BE2C (cell line): ENCODE data around the gene PGLYRP2.

Experiments
- DNase-seq: peaks from one replicate; pipeline ENCODE4 v3.0.0-alpha.2; 2020
- H3K27me3 ChIP-seq: fragments of 250-450 bp; sonication (Bioruptor Pico); 2 replicates; pipeline ENCODE4 v1.5.1; 2020; ENCODE audit warnings: mild to moderate bottlenecking
- H3K36me3 ChIP-seq: fragments of 250-450 bp; sonication (Bioruptor Pico); 2 replicates; pipeline ENCODE4 v1.5.1; 2020; ENCODE audit warnings: mild to moderate bottlenecking
- H3K4me1 ChIP-seq: fragments of 250-450 bp; sonication (Bioruptor Pico); 2 replicates; pipeline ENCODE4 v1.5.1; 2020
- H3K4me3 ChIP-seq: 2 replicates; pipeline ENCODE4 v1.5.1; 2011; ENCODE audit warnings: low read depth, low read length
- H3K9me3 ChIP-seq: fragments of 250-450 bp; sonication (Bioruptor Pico); 2 replicates; pipeline ENCODE4 v1.5.1; 2020
- TF ChIP-seq, protein P1 (sequence below): IDR thresholded peaks from 2 replicates; pipeline ENCODE4 v1.5.1; 2012; ENCODE audit warnings: mild to moderate bottlenecking, low read depth, low read length

Gene PGLYRP2

GRCh38 chr19:15453091-15453578 lies 26.2 kb downstream of the PGLYRP2 start:
- Histone ChIP-seq H3K4me1 (peaks cover 8% of the 10 kb centered on the region), H3K4me3 (peak overlapping the region; percentile 38), H3K9me3 (no peaks in the 10 kb centered on the region)

DNA sequence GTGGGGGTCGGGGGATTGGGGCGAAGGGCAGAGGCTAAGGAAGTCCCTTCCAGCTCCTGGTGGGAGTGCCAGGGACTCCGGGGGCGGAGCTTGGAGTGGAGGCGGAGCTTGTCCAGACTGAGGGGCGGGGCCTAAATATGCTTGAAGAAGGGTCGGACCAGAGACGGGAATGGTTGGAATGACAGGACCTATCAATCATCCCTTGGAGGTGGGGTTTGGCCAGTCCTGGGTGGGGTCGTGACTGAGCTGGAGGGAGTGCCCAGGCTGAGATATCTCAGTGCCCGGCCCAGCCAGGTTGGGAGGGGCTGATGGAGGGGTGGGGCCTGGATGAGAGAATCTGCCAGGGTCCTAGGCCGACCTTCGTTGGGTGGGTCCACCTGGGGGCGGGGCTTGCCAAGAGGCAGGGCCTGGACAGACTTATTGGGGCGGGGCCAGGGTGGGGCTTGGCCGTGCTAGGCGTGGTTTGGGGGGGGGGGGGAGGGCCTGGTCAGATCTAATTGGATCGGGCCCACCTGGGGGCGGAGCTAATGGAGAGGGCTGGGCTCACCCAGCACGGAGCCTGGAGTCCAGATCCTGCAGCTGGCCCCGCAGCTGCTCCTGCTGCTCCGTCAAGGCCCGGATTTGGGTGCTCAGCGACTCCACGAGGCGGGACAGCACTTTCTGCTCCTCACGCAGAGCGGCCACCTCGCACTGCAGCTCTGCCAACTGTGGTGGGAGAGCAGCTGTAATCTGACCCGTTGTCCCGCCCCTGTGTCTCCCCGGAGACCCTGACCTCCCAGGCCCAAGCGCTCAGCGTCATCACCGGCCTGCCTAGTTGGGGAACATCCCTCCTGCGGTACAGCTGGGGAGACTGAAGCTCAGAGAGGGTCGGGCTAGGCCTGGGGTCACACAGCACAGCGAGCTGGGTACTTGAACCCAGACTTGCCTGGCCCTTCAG lies 26.9 kb downstream of the PGLYRP2 start:
- no peaks in the 10 kb centered on the region for H3K36me3 ChIP-seq
- peak; percentile 99 for DNase-seq

More at GRCh38 chr19:15453091-15453578, 26.2 kb downstream of the PGLYRP2 start:
- no peaks in the 10 kb centered on the region for H3K36me3 ChIP-seq
- H3K27me3 ChIP-seq = peaks cover 21% of the 10 kb centered on the region
- DNase-seq = no peak
- TF ChIP-seq, protein P1, sequence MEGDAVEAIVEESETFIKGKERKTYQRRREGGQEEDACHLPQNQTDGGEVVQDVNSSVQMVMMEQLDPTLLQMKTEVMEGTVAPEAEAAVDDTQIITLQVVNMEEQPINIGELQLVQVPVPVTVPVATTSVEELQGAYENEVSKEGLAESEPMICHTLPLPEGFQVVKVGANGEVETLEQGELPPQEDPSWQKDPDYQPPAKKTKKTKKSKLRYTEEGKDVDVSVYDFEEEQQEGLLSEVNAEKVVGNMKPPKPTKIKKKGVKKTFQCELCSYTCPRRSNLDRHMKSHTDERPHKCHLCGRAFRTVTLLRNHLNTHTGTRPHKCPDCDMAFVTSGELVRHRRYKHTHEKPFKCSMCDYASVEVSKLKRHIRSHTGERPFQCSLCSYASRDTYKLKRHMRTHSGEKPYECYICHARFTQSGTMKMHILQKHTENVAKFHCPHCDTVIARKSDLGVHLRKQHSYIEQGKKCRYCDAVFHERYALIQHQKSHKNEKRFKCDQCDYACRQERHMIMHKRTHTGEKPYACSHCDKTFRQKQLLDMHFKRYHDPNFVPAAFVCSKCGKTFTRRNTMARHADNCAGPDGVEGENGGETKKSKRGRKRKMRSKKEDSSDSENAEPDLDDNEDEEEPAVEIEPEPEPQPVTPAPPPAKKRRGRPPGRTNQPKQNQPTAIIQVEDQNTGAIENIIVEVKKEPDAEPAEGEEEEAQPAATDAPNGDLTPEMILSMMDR = no peak

GRCh38 chr19:15450528-15450890 lies 28.8 kb downstream of the PGLYRP2 start:
- no peak for DNase-seq
- Histone ChIP-seq H3K36me3 (no peaks in the 10 kb centered on the region), H3K4me1 (peaks cover 8% of the 10 kb centered on the region), H3K9me3 (no peaks in the 10 kb centered on the region), H3K4me3 (peak overlapping the region; percentile 51; the same call in 1 of the 2 replicates), H3K27me3 (no peaks in the 10 kb centered on the region; the same call in 1 of the 2 replicates)
- TF ChIP-seq, protein P1 = no peak

More for the DNA sequence above, 26.9 kb downstream of the PGLYRP2 start:
- TF ChIP-seq, protein P1 = no peak
- peak overlapping the region; percentile 38 for H3K4me3 ChIP-seq
- peaks cover 13% of the 10 kb centered on the region for H3K27me3 ChIP-seq
- peaks cover 8% of the 10 kb centered on the region for H3K4me1 ChIP-seq
- H3K9me3 ChIP-seq = no peaks in the 10 kb centered on the region

DNA sequence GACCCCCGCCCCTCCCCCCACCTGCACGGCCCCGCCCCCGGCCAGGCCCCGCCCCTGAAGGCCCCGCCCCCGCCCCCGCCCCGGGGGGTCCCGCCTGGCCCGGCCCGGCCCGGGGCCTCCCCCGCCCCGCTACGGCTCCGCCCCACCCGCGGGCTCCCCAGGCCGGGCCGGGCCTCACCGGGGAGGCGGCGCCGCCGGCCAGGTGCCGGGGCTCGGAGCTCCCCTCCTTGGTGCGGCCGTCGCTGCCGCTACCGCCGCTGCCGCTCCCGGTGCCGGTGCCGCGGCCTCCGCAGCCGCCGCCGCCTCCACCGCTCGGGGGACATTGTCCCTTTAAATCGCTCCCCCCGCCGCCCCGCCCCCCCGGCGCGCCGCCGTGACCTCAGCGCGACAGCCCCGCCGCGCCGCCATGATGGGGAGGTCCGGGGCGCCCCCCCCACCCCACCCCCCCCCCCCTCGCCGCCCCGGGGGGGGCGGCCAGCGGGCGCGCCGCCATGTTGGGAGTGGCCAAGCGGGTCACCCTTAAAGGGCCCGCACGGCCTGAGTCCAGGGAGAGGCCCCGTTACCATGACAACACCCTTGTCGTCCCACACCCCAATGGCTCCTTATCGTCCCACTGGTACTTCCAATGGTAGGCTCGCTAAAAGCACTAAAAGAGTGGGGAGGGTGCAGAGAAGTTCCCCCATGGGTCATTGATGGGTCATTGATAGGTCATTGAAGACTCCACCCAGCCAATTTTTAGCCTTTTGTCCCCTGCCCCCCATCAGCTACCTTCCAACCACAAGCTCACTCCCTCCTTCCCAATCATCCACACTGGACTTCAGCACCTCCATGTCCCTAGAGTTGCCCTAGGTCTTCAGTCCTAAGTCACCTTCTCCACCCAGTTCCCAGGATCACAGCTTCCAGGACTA lies 29.4 kb downstream of the PGLYRP2 start, which contains the start of gene WIZ:
WIZ (minus strand) TSS at position 337 of the 908 bp plus-strand sequence. CDS start 1,649 bp downstream, outside the sequence.
- H3K4me1 ChIP-seq = peaks cover 8% of the 10 kb centered on the region
- H3K36me3 ChIP-seq = no peaks in the 10 kb centered on the region
- H3K27me3 ChIP-seq = no peaks in the 10 kb centered on the region; the same call in 1 of the 2 replicates
- H3K4me3 ChIP-seq = peak within 1 kb of the TSS; percentile 56
- TF ChIP-seq, protein P1 = no peak
- H3K9me3 ChIP-seq = no peaks in the 10 kb centered on the region
- DNase-seq = peak; percentile 87

- TF ChIP-seq, protein P1 = no peak
- Histone ChIP-seq H3K4me3 (peak overlapping the region; percentile 56), H3K4me1 (peaks cover 8% of the 10 kb centered on the region), H3K9me3 (no peaks in the 10 kb centered on the region), H3K27me3 (no peaks in the 10 kb centered on the region), H3K36me3 (no peaks in the 10 kb centered on the region)
- DNase-seq = no peak
Measured at GRCh38 chr19:15448778-15449619, 30.3 kb downstream of the PGLYRP2 start.
